ENCODE data around the gene MRPL18.
"Not testable (repeated sequence)": the region's sequence is repeated elsewhere in the genome, so short reads cannot be mapped to it uniquely, and the experiment has no call there.

Gene MRPL18

DNA sequence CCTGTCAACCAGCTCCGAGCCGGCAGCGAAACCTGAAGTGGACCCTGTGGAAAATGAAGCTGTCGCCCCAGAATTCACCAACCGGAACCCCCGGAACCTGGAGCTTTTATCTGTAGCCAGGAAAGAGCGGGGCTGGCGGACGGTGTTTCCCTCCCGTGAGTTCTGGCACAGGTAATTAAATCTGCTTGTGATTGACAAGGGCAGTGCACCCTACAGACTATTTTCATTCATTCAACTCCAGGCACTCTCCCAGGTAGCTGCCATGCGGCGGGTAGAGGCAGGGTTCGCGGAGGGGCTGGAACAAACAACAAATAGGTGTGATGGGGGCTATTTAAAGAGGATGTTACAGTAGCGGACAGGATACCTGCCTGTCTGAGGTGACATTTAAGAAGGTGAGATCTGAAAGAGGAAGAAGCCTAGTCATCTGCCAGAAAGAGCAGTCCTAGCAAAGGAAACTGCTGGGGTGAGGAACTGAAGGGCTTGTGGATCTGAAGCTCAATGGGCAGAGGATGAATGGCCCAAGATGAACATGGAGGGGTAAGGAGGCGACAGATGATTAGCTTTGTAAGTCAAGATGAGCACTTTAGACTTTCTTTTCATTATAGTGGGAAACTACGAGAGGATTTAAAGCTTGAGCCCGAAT, 810 bp downstream of the MRPL18 start:
- H3K4me3 ChIP-seq (ENCODE audit: low read depth, low read length), result peak overlapping the region; percentile 93
- TF ChIP-seq CTCF (IDR thresholded peaks at IDR 0.05; ENCODE audit: low read depth, low read length), result no peak

GRCh38 chr6:159794976-159795375, 4.7 kb downstream of the MRPL18 start:
- not testable (repeated sequence) for H3K4me3 ChIP-seq (ENCODE audit: low read depth, low read length)

GRCh38 chr6:159797554-159797953, 7.3 kb downstream of the MRPL18 start:
- no peak overlapping the region for H3K4me3 ChIP-seq (ENCODE audit: low read depth, low read length)
- no peak for TF ChIP-seq CTCF (IDR thresholded peaks at IDR 0.05; ENCODE audit: low read depth, low read length)

- no peak for TF ChIP-seq CTCF (IDR thresholded peaks at IDR 0.05; ENCODE audit: low read depth, low read length)
- no peak within 1 kb of the TSS for H3K4me3 ChIP-seq (ENCODE audit: low read depth, low read length)
These were observed 10.0 kb downstream of the MRPL18 start, which contains the start of gene PNLDC1 for GRCh38 chr6:159800141-159800865. TSS of gene PNLDC1 (plus strand) at chr6:159800276. CDS start at chr6:159800308, 32 bp downstream.

DNA sequence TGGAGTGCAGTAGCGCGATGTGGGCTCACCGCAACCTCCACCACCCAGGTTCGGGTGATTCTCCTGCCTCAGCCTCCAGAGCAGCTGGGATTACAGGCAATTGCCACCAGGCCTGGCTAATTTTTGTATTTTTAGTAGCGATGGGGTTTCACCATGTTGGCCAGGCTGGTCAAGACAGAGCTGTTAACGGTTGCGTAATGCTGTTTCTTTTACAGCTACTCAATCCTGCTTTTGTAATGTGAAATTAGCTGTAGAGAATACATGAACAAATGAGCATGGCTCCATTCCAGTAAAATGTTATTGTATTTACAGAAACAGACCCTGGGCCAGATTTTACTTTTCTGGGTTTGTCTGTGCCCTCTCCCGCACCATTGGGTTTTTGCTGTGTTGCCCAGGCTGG, 11.7 kb downstream of the MRPL18 start:
- no peak overlapping the region for H3K4me3 ChIP-seq (ENCODE audit: low read depth, low read length)
- no peak for TF ChIP-seq CTCF (IDR thresholded peaks at IDR 0.05; ENCODE audit: low read depth, low read length)

GRCh38 chr6:159804504-159804903, 14.2 kb downstream of the MRPL18 start:
- no peak for TF ChIP-seq CTCF (IDR thresholded peaks at IDR 0.05; ENCODE audit: low read depth, low read length)
- no peak overlapping the region for H3K4me3 ChIP-seq (ENCODE audit: low read depth, low read length)

DNA sequence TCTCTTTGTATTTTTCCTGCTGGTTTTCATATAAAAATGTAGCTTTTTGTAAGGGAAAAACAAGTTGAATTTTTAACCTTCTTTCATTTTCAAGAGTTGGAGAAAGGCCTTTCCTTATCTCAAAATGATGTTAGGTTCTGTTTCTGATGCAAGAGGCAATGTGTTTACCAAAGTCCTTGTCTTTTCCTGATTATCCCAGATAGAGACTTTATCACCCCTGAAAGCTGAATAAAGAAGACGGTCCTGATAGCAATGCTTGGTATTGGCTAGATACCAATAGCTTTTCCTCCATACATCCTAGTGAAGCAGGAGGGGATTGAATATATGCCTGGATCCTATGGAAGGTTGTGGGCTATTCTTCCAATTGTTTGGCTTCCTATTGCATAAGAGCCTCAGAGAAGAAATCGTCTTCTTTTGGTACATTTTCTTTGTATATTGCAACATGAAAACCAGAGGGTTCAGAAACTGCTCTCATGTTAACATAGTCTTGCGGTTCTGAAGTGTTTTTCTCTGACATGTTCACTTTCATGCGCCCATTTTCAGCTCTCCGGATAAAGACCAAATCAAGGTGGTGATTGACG, 15.3 kb downstream of the MRPL18 start:
- H3K4me3 ChIP-seq (ENCODE audit: low read depth, low read length), result no peak overlapping the region
- TF ChIP-seq CTCF (IDR thresholded peaks at IDR 0.05; ENCODE audit: low read depth, low read length), result no peak

Data from WI38 (cell line).